K562 (cell line): ENCODE data around the gene SMG6. TPM values are rescaled to one million over a fixed set of nuclear protein-coding genes. Genes with fewer than 3 reads are reported as not detected.
A peak's percentile ranks its signal among the peaks of the same experiment; 100 is the strongest.

Experiments used
- ATAC-seq: fragments of 200-7000 bp; cut with Tn5 transposase; 3 replicates; pipeline ENCODE4 v1.9.1; 2020; ENCODE audit warnings: moderate library complexity
- BruUV-seq: library from RNA; stranded (reverse); fragments of 400-500 nt; replicated peaks from 2 replicates; lab custom pipeline; 2021; lab: Mats Ljungman, UMichigan
- CTCF ChIA-PET: fragments of 300-600 bp; formaldehyde crosslinking; extraction: SDS; loops from one replicate; lab custom pipeline; 2021; ENCODE audit warnings: low intra/inter-chr PET ratio; lab: Yijun Ruan, JAX
- POLR2A ChIA-PET: fragments of 300-600, 350-650 bp; sonication (Branson Sonifier 250); formaldehyde crosslinking; extraction: SDS; loops from one replicate; lab custom pipeline; 2021; ENCODE audit warnings: antibody characterized with exemption, inconsistent platforms; lab: Yijun Ruan, JAX
- DNase-seq, 4 experiments: peaks; one replicate each; pipeline versions ENCODE4 v3.0.0 to v3.0.0-alpha.2; 2011 to 2018; ENCODE audit warnings: low spot score in 3 of 4, mixed read lengths in 3 of 4; ENCODE audit errors: extremely low read depth in 1 of 4
- FAIRE-seq: peaks from 2 replicates; lab custom pipeline; 2011; peaks lifted over from hg19 to GRCh38; lab: Jason Lieb, UNC
- H2AFZ ChIP-seq: 2 replicates; pipeline ENCODE4 v1.6.0; 2011; ENCODE audit warnings: low read depth, low read length, control low read depth, inconsistent platforms
- H3K27ac ChIP-seq: fragments of 200-600 bp; 3 replicates; pipeline ENCODE4 v1.8.0; 2011; ENCODE audit warnings: low read depth, mild to moderate bottlenecking, control low read depth, inconsistent platforms, low read length, moderate library complexity, mixed read lengths; ENCODE audit errors: extremely low read depth
- H3K27me3 ChIP-seq, 2 experiments: fragments of 300-600 bp in 1 of 2; 2 replicates in 1 of 2; 3 replicates in 1 of 2; pipeline versions ENCODE4 v1.6.0 to v1.8.0; 2011; ENCODE audit warnings: inconsistent platforms in 2 of 2, low read length in 2 of 2, mild to moderate bottlenecking in 1 of 2, mixed read lengths in 1 of 2, moderate library complexity in 1 of 2; ENCODE audit not compliant: control insufficient read depth in 2 of 2, insufficient read depth in 2 of 2
- H3K36me3 ChIP-seq: fragments of 300-600 bp; 3 replicates; pipeline ENCODE4 v1.8.0; 2011; ENCODE audit warnings: mild to moderate bottlenecking, low read length, inconsistent platforms; ENCODE audit not compliant: control insufficient read depth, insufficient read depth
- H3K4me1 ChIP-seq, 2 experiments: fragments of 200-600 bp in 1 of 2; replicated peaks in 1 of 2; 2 replicates in 1 of 2; 3 replicates in 1 of 2; pipeline versions ENCODE4 v1.5.1 to v1.8.0; 2011; ENCODE audit warnings: inconsistent platforms in 2 of 2, low read length in 2 of 2, mild to moderate bottlenecking in 1 of 2, mixed read lengths in 1 of 2, moderate library complexity in 1 of 2; ENCODE audit not compliant: control insufficient read depth in 2 of 2, insufficient read depth in 2 of 2
- H3K4me2 ChIP-seq: 2 replicates; pipeline ENCODE4 v1.6.1; 2011; ENCODE audit warnings: low read length, control low read depth, inconsistent platforms, mixed read lengths; ENCODE audit not compliant: insufficient read depth
- H3K4me3 ChIP-seq: fragments of 200-600 bp; sonication (generic), shearing (Covaris generic); 2 replicates; pipeline ENCODE4 v1.5.1; 2016; ENCODE audit warnings: control low read depth, inconsistent platforms
- H3K79me2 ChIP-seq: fragments of 200-600 bp; 3 replicates; pipeline ENCODE4 v1.8.0; 2011; ENCODE audit warnings: low read length, inconsistent platforms; ENCODE audit not compliant: control insufficient read depth, insufficient read depth
- H3K9ac ChIP-seq, 2 experiments: 2 replicates each; pipeline versions ENCODE4 v1.6.0 to v1.6.1; 2011; ENCODE audit warnings: low read depth in 2 of 2, low read length in 2 of 2, control low read depth in 1 of 2, inconsistent platforms in 1 of 2, mild to moderate bottlenecking in 1 of 2, mixed read lengths in 1 of 2; ENCODE audit not compliant: insufficient read depth in 1 of 2
- H3K9me1 ChIP-seq: one replicate; pipeline ENCODE4 v1.6.0; 2011; ENCODE audit warnings: inconsistent platforms, mild to moderate bottlenecking, low read length, moderate library complexity; ENCODE audit not compliant: control insufficient read depth, insufficient read depth
- H3K9me3 ChIP-seq: replicated peaks from 2 replicates; pipeline ENCODE4 v1.5.1; 2011; ENCODE audit warnings: low read depth, low read length, inconsistent platforms; ENCODE audit not compliant: control insufficient read depth, insufficient read depth
- H4K20me1 ChIP-seq: replicated peaks from 2 replicates; pipeline ENCODE4 v1.6.1; 2011; ENCODE audit warnings: low read length, inconsistent platforms, mixed read lengths; ENCODE audit not compliant: control insufficient read depth, insufficient read depth
- ATF7 ChIP-seq: fragments of 450-650 bp; IDR thresholded peaks from 2 replicates; pipeline ENCODE4 v1.7.1; 2014; ENCODE audit warnings: mild to moderate bottlenecking, moderate library complexity
- CHD7 ChIP-seq: fragments of 200-600 bp; sonication (generic); IDR thresholded peaks from one replicate; pipeline ENCODE4 v1.6.1; 2012; ENCODE audit warnings: mild to moderate bottlenecking, low read depth, low read length, inconsistent platforms
- L3MBTL2 ChIP-seq: fragments of 450-650 bp; IDR thresholded peaks from 2 replicates; pipeline ENCODE4 v1.6.1; 2016; ENCODE audit warnings: mild to moderate bottlenecking, moderate library complexity
- NFIC ChIP-seq: fragments of 450-650 bp; IDR thresholded peaks from 2 replicates; pipeline ENCODE4 v1.6.1; 2017; ENCODE audit warnings: mild to moderate bottlenecking, inconsistent platforms
- ZFX ChIP-seq: sonication (generic); formaldehyde crosslinking; IDR thresholded peaks from 2 replicates; pipeline ENCODE4 v1.8.0; 2022; ENCODE audit warnings: mild to moderate bottlenecking, missing genetic modification reagents, moderate library complexity
- ZNF431 ChIP-seq: sonication (generic); formaldehyde crosslinking; IDR thresholded peaks from 2 replicates; pipeline ENCODE4 v1.8.0; 2022; ENCODE audit warnings: mild to moderate bottlenecking, missing genetic modification reagents
- WGBS: fragments of 100-300 bp; shearing (Covaris generic); methylation state at CpG from one replicate; pipeline ENCODE4 v1.1.6; 2016; ENCODE audit warnings: low coverage, mixed read lengths; ENCODE audit not compliant: insufficient coverage; ENCODE audit errors: missing lambda C conversion rate; 5-methylcytosine and 5-hydroxymethylcytosine counted together
- in situ Hi-C: fragments of 300-500 bp; cut with MboI; formaldehyde crosslinking; loops from 4 replicates; pipeline ENCODE4 v1.15.0; 2018; ENCODE audit warnings: inconsistent platforms, mixed read lengths
- intact Hi-C: fragments of 100-400 bp; cut with micrococcal nuclease; formaldehyde crosslinking; loops from 2 replicates; pipeline ENCODE4 v1.14.2; 2022
- polyA plus RNA-seq, 8 experiments: library from polyadenylated mRNA; depleted of rRNA in 4 of 8; stranded (reverse) in 5 of 8; unstranded in 3 of 8; fragments of >200 nt; fragmentation: Nextera tagmentation in 2 of 8; fragmentation: Illumina TruSeq in 1 of 8; extraction: Ambion mirVana in 2 of 8; extraction: Trizol in 1 of 8; gene quantifications; 2 replicates each; pipeline versions ENCODE4 v1.2.1 to v1.2.3, GENCODE V29; 2011 to 2014; ENCODE audit warnings: inconsistent platforms in 1 of 8, missing spikeins in 1 of 8
- total RNA-seq, 7 experiments: library from RNA; depleted of rRNA in 6 of 7; stranded (reverse); fragments of >200 nt in 6 of 7; fragmentation: Illumina TruSeq in 2 of 7; extraction: Trizol in 2 of 7; gene quantifications; 2 replicates each; pipeline versions ENCODE4 v1.2.1 to v1.2.3, GENCODE V29; 2011 to 2021; ENCODE audit warnings: low replicate concordance in 1 of 7

SMG6 gene
- total and polyA plus RNA-seq, 9 of the 15 experiments (the other 6 are each of a cell fraction or from before 2014, with no cell fraction given), result 0.44 to 13.9 (median 6.0) TPM

DNA sequence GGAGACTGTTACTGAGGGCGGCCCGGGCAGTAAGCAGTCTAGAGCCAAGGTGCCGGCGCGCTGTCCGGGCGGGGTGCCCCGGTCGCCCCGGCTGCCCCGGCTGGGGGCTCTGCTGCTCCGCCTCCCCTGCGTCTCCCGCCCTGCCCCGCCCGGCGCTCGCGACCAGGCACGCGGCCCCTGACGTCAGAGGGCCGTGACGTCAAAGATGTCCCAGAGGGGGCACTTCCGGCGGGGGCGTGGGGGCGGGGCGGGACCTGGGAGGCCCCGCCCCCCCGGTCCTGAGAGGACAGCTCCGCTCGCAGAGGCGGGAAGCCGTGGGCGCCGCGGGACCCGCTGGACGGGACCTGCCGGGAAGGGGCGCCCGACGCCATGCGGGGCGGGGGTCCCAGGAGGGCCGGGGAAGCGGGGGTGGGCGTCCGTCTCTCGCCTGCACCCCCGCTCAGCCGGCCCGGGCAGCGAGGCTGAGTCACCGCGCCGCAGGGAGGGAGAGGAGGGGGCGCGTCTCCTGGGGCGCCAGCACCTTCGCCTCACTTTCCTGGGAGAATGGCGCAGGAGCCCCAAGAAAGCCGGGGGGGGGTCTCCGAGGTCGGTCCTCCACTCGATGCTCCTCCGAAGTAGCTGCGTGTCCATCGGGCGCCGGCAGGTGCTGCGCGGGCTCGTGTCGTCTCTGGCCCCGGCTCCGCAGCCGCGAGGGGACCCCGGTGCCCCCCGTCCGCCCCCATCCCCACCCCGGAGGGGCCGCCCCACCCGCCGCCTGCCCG lies 253.1 kb downstream of the SMG6 start (continued):
- TF ChIP-seq NFIC (0 out of 2 replicates have a peak, but pooled peaks have one; percentile 12), L3MBTL2 (peak; percentile 66)
- TF ChIP-seq, all 486 proteins: peak for 36

- POLR2A ChIA-PET, result no interaction called here
- Histone ChIP-seq H3K27ac (peak overlapping the region; percentile 70; the same call in 2 of the 3 replicates), H3K4me1 (peaks cover 8 to 35% of the 10 kb centered on the region in 2 experiments; a peak in 4 of 5 replicates), H2AFZ (peak overlapping the region; percentile 84), H3K9me3 (no peaks in the 10 kb centered on the region), H3K9ac (peak overlapping the region; percentile 56 to 89), H4K20me1 (no peaks in the 10 kb centered on the region), H3K4me2 (peak overlapping the region; percentile 76), H3K36me3 (no peaks in the 10 kb centered on the region), H3K79me2 (no peaks in the 10 kb centered on the region), H3K9me1 (no peaks in the 10 kb centered on the region), H3K27me3 (no peaks in the 10 kb centered on the region), H3K4me3 (peak overlapping the region; percentile 59)
- ATAC-seq (peak; percentile 70), DNase-seq (peak; percentile 84 to 89 (median 88)), FAIRE-seq (no peak)
- CTCF ChIA-PET, result no interaction called here
- intact Hi-C loops, result loop anchor here (5.0 to 10.0 kb wide), 3 partner anchors 125 to 303 kb away; no protein-coding TSS in a partner anchor
- BruUV-seq, result TSS peak; percentile 59
- in situ Hi-C loops, result no loop called here
- 6% methylated on average over 22 of the region's 104 CpGs for WGBS
- TF ChIP-seq ATF7 (0 out of 2 replicates have a peak, but pooled peaks have one; percentile 10), CHD7 (no peak), ZNF431 (CRISPR knock-in tag) (0 out of 2 replicates have a peak, but pooled peaks have one; percentile 5), ZFX (peak; percentile 56)
These were observed 254.0 kb downstream of the SMG6 start for GRCh38 chr17:2049333-2050299.
